ENCODE data around the gene CHTOP. TPM values are rescaled to one million over a fixed set of nuclear protein-coding genes. Genes with fewer than 3 reads are reported as not detected.

Gene CHTOP
- total and polyA plus RNA-seq, 2 of the 13 experiments (the other 11 are each of a cell fraction or from before 2014, with no cell fraction given) = 38.0 to 51.9 TPM

DNA sequence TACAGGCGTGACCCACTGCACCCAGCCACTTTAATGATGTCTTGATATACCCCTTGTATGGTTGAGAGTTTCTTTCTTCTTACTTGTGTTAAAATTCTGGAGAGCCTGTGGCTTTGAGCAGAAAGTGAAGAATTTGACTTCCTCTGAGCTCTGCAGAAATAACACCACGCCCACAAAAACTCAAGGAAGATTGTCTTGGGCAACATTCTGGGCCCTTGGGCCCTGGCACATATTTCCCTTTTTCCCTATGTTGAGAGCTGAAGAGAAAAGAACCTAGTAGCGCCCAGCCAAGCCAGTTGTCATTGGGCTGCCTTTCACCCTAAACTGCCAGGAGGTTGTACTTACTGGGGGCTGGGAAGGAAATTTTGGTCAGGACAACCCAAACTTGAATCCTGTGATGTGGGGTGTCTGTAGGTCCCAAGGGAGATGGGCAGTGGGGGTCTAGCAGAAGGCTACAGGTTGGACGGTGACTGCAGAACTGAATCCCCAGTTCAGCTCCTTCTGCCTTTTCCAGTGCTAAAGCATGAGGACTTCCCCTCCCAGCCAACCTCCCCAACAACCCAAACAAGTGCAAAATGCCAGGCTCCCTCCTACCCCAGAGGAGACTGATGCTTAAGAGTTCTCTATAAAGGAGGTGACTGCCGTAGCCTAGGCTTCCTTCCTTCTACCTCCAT, 12.9 kb downstream of the CHTOP start:
- TF ChIP-seq, protein P1, sequence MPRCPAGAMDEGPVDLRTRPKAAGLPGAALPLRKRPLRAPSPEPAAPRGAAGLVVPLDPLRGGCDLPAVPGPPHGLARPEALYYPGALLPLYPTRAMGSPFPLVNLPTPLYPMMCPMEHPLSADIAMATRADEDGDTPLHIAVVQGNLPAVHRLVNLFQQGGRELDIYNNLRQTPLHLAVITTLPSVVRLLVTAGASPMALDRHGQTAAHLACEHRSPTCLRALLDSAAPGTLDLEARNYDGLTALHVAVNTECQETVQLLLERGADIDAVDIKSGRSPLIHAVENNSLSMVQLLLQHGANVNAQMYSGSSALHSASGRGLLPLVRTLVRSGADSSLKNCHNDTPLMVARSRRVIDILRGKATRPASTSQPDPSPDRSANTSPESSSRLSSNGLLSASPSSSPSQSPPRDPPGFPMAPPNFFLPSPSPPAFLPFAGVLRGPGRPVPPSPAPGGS (CRISPR knock-in tag; IDR thresholded peaks at IDR 0.05) = no peak
- TF ChIP-seq ZMYM2 (CRISPR knock-in tag; IDR thresholded peaks at IDR 0.05) = no peak
- no peak for TF ChIP-seq ZNF367 (CRISPR knock-in tag; IDR thresholded peaks at IDR 0.05; ENCODE audit: borderline replicate concordance)
- TF ChIP-seq ZNF143 (CRISPR knock-in tag; IDR thresholded peaks at IDR 0.05) = no peak
- TF ChIP-seq ZC3H13 (CRISPR knock-in tag; IDR thresholded peaks at IDR 0.05) = no peak
- no peak for TF ChIP-seq ATF7-NPFF (CRISPR knock-in tag; IDR thresholded peaks at IDR 0.05; ENCODE audit: low read depth)
- TF ChIP-seq AKAP8 (CRISPR knock-in tag; IDR thresholded peaks at IDR 0.05) = 0 out of 2 replicates have a peak, but pooled peaks have one; percentile 46
- TF ChIP-seq PCBP2 (optimal IDR thresholded peaks at IDR 0.05; ENCODE audit: low read depth, low read length, poor library complexity, severe bottlenecking) = no peak
- no peak for TF ChIP-seq SRSF4 (IDR thresholded peaks at IDR 0.05; ENCODE audit: low read depth, low read length, poor library complexity, severe bottlenecking)
- no peak for TF ChIP-seq TSC22D2 (CRISPR knock-in tag; IDR thresholded peaks at IDR 0.05; ENCODE audit: borderline replicate concordance)
- TF ChIP-seq THAP11 (CRISPR knock-in tag; IDR thresholded peaks at IDR 0.05) = no peak
- TF ChIP-seq KDM2A (CRISPR knock-in tag; IDR thresholded peaks at IDR 0.05; ENCODE audit: borderline replicate concordance, low read depth) = no peak
- peak; percentile 43; the same call in 1 of the 2 replicates for TF ChIP-seq POLR2AphosphoS2 (IDR thresholded peaks at IDR 0.05; ENCODE audit: low read depth, low read length)
- TF ChIP-seq ZHX1 (CRISPR knock-in tag; IDR thresholded peaks at IDR 0.05; ENCODE audit: low read depth) = 0 out of 2 replicates have a peak, but pooled peaks have one; percentile 23
- Histone ChIP-seq H3K4me2 (ENCODE audit: low read depth, low read length) (no peak overlapping the region), H3K9me3 (ENCODE audit: low read length) (no peaks in the 10 kb centered on the region), H4K20me1 (ENCODE audit: insufficient read depth, low read length) (no peaks in the 10 kb centered on the region; the same call in 1 of the 2 replicates), H3K27me3 (ENCODE audit: control insufficient read depth in 1 of 2, insufficient read depth in 2 of 2, low read length in 2 of 2) (no peaks in the 10 kb centered on the region), H3K36me3 (replicated peaks in 1 of 2; ENCODE audit: control insufficient read depth in 1 of 2, insufficient read depth in 2 of 2, low read length in 2 of 2) (peaks cover 15 to 42% of the 10 kb centered on the region in 2 experiments), H2AFZ (ENCODE audit: low read length) (no peak overlapping the region), H3K9ac (ENCODE audit: insufficient read depth, low read depth, low read length) (no peak overlapping the region), H3K27ac (ENCODE audit: extremely low read length, insufficient read depth, low read length) (no peak overlapping the region), H3K79me2 (ENCODE audit: insufficient read depth, low read length) (peaks cover 2% of the 10 kb centered on the region), H3K4me1 (ENCODE audit: insufficient read depth, low read length) (peaks cover 15% of the 10 kb centered on the region), H3K4me3 (replicated peaks in 1 of 3; ENCODE audit: insufficient read depth in 1 of 3, low read depth in 2 of 3, low read length in 3 of 3) (no peak overlapping the region)
- FAIRE-seq (no peak), DNase-seq (ENCODE audit: low spot score) (no peak), ATAC-seq (peak; percentile 5; the same call in 2 of the 3 replicates)
- TSS peak; percentile 2 for BruUV-seq (replicated peaks)
- in situ Hi-C loops (cut with HindIII; ENCODE audit: extremely low pct_ligation_motif_present, low pct_unique_long_range_greater_than_20kb) = no loop called here
- CTCF ChIA-PET (ENCODE audit: low intra/inter-chr PET ratio, low total read pairs) = no interaction called here
- 100% methylated on average over 5 of the region's 5 CpGs for WGBS (ENCODE audit: low lambda C conversion rate)
- intact Hi-C loops (cut with micrococcal nuclease; ENCODE audit: unreplicated experiment) = no loop called here
- POLR2A ChIA-PET = interaction anchor here (1.3 to 4.6 kb wide), 5 partner anchors 12 to 75 kb away, joined by 6 to 36 read pairs (median 11); partner anchors contain the start of genes CHTOP, S100A1, S100A13 and SNAPIN

Data from HepG2 (cell line).